Glomerular endothelial cell (primary cell): Measurements from ENCODE around the gene SLC2A9. TPM values are rescaled to one million over a fixed set of nuclear protein-coding genes. Genes with fewer than 3 reads are reported as not detected.
"Not testable (repeated sequence)": the region's sequence is repeated elsewhere in the genome, so short reads cannot be mapped to it uniquely, and the experiment has no call there.

Experiments used
- DNase-seq: peaks from one replicate; pipeline ENCODE4 v3.0.0-alpha.2; 2011; ENCODE audit warnings: low read depth, low spot score; ENCODE audit errors: extremely low read depth
- total RNA-seq: library from RNA; depleted of rRNA; stranded (reverse); fragments of >200 nt; gene quantifications from 2 replicates; pipeline ENCODE4 v1.2.3, GENCODE V29; 2015

The SLC2A9 gene
- total RNA-seq, 1 donor from 2014 or later: 3.8 TPM

DNA sequence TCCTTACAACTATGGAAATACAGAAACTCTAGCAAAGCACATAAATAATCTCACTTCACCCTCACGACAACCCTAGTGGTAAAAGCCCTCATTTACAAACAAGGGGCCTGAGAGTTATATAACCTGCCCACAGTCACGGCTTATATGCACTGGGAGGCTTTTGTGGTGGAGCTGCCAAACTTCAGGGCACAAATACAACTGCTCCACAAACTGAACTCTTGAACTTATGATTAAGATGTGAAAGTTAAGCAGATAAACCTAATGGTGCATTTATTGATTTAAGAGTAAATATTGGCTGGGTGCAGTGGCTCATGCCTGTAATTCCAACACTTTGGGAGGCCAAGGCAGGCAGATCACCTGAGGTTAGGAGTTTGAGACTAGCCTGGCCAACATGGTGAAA, 19.0 kb downstream of the SLC2A9 start:
- no peak for DNase-seq

DNA sequence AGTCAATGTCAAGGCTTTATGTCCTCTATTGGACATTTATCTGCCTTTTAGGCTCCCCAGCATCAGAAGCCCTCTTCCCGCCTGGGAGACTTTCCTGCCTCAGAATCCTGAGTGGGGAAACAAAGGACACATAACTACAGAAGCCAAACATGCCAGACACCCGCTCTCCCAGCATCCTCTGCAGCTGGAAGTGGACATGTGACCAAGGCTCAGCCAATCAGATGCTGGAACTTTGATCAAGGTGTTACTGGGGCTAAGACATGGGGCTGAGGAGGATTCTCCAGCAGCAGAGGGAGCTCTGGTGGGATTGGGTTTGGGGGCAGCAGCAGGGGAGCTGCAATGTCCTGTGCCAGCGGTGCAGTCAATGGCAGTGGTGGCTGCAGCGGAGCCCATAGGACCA, 19.5 kb downstream of the SLC2A9 start:
- no peak for DNase-seq

DNA sequence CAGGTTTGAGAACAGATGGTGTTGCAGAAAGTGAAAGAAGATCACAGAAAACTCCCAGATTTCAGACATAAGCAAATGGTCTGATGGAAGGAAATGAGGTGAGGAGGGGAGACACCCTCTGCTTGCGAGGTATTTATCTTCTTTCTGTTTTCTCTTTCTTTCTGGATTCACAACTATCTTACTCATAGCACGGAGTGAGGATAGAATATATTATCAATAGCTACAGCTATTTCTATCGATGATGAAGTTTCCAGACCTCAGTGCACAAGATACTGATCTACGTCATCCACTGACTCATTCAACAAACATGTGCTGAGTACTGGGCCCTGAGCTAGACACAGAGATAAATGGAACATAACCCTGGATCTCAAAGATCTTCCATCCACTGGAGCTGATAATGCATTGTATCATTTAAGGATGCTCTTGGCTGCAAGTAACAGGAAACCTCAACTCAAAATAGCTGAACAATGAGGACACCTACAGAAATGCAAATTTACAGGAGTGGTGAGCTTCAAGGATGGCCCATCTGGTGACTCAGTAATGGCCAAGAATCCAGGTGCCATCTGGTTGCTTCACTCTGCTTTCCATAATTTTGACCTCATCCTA, 21.2 kb downstream of the SLC2A9 start:
- DNase-seq: no peak

DNA sequence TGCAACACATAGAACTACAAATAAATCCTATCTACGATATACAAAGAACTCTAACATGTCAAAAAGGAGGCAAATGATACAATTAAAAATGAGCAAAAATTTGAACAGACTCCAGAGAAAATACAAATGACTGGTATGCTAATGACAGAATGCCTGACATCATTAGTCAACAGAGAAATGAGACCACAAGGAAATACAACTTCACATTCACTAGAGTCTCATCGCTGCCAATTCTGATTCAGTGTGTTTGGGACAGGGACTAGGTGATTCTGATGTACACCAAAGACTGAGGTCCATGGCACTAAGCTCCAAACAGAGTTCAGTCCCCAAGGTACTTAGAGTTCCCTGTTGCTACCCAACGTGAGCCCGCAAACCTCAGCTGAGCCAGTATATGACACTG, 23.4 kb downstream of the SLC2A9 start:
- no peak for DNase-seq

DNA sequence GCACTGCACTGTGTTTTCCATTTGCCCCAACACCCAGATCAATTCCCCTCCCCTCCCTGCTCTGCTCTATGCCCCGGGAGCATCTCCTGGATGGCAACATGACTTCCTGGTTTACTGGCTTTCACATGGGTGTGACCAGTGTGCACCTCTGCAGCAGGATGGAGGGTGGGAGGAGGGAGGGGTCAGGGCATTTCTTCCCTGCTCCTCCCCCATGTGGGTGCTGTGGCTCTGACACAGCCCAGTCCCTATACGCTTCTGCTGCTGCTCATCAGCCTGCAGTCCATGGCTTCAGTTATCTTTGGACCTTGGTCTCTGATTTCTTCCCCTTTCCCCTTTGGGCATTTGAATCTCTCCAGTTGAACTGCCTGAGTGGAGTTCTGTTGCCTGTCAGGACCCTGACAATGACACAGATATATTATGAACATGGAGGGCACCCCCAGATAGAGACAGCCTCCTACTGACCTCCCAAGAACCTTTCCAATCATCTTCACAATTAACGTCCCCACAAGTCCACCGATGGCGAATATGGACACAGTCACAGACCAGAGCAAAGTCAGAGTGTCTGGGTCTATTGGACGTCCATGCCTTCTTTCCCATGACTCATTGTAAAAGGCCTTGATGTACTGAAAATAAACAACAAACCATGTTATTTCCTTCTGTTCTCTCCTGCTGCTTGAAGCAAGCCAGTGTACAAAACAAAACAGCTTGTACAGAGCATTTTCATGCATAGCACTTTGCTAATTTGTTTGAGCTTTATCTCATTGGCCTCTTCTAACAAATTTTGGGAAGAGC, 24.8 kb downstream of the SLC2A9 start:
- DNase-seq: no peak

DNA sequence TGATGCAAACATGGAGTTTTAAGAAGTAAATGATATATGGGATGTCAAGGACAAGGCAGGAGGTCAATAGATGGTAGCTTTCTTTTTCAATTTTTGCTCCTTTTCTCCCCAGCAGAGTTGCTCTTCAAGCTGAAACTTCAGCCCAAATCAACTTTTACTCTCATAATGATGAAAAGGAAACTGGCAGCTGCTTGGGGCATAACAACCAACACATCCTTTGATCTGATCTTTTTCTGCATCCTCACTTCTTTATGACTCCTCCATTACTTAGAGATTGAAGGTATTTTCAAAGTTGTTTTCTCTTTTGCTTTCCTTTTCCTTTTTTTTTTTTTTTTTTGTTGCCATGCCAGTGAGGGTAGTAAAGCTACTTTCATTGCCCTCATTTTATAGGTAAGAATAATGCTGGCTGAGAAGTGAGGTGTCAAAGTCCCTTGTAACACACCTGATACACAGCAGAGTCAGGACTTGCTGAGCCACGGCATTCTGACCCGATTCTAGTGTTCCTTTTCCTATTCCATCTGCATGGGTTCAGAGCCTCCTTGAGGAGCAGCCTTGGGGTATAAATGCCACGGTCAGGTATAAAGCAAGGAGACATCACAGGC, 26.9 kb downstream of the SLC2A9 start:
- DNase-seq: no peak

DNA sequence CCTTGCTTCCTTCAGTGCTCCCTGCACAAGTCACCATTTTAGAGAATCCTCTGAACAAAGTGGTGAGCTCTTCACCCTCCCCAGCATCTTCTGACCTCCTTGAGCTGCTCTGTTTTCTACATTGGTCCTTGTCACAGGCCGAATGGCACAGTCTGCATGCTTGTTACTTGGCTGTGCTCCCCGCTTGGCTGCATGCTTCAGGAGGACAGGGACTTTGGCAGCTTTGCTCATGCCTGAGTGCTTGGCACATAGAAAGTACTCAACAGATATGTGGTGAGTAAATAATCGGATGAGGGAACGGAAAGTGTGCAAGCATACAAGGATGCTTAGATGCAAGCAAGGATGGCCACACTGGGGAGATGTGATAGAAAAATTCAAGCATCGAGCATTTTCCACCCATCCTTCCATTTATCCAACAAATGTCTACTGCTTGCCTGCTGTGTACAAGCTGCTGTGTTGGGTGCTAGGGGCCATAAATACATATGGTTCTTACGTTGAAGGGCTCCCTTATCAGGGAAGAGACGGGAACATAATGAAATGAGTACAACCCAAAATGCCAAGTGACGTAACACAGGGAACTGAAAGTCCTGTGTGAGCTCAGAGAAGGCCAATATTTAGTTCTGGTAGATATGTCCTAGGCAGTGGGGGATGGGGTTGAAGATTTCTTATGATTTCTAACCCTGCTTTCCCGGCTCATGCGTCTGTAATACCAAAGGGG, 31.2 kb downstream of the SLC2A9 start:
- DNase-seq: no peak

DNA sequence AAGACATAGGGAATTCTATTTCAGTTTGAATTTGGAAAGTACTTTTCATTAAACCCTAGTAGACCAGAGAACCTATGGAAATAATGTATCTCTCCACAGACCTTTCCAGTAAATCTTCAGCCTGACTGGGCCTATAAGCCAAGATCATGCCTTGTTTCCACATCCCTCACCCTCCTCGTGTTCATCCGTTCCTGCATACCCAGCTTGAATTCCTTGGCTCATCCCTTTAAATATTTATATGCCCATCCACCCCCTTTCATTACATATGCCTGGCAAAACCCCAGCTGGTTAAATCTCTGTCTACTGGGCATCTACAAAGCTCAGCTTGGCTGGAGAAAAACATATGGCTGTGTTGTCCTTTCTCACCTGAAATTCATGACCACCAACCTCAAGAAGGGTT, 32.4 kb downstream of the SLC2A9 start:
- DNase-seq: no peak

DNA sequence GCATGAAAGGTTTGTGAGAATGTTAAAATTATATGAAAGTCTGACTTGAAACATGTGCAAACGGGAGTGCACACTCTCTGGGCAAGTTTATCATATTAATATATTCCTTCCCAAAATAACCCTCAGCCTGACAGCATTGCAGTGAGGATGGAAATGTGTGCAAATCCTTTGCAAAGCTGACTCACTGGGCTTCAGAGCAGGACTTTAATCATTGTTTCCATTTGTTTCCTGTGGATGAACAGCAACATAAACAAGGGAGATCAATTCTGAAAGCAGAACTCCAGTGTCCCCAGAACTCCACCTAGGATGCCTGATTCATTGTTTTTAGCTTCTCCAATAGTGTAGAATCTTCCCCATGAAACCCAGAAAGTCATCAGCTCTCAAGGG, 32.9 kb downstream of the SLC2A9 start:
- DNase-seq: no peak

DNA sequence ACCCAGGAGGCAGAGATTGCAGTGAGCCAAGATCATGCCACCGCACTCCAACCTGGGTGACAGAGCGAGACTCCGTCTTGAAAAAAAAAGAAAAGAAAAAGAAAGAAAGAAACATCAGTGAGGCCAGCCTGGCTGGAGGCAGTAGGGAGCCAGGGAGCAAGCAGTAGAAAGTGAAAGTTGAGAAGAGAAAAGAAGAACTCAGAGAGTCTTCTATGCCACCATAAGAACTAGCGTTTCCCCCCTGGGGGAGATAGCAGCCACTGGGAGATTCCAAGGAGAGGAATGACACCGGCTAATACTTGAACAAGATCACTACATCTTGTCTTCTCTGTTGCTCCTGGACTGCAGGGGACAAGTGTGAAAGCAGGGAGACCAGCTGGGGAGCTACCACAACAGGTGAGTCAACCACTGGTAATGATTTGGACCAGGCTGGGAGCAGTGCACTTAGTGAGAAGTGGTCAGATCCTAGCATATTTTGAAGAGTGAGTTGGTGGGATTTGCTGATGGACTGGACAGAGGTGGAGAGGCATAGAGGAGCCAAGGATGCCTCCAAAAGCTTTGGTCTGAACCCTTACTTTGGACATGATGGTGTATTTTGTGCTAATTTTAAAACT, 33.4 kb downstream of the SLC2A9 start:
- no peak for DNase-seq

DNA sequence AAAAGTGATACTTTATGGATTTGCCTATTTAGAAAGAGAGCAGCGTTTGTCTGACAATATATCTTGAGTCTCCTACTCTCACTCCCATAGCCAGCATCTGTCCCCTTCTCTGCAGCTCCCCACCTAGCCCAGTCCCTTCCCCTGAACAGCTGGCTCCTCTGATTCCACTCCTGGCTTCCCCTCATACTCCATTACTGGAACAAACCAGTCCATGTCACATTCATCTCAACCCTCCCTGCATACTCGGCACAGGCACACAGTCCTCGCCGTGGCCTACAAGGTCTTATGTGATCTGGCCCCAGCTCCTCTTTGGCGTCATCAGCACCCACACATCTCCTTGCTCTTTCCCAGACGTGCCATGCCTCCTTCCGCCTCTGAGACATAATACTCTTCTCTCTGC, 36.7 kb downstream of the SLC2A9 start:
- no peak for DNase-seq

DNA sequence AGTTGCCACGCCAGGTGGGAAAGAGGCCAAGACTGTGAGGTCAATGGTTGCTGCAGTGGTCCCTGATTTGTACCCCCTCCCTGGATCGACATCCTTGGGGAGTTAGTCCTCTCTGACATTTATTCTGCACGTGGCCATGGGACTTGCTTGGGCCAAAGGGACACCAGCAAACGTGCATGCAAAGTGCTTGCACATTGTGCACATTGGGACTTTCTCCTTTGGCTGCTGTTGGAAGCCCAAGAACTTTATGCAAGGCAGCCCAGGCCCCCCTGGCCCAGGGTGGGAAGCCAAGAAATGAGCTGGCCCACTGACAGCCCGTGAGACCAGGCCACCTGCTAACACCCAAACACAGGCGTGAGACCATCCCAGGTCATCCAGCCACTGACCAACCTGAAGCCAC, 38.1 kb downstream of the SLC2A9 start:
- no peak for DNase-seq

DNA sequence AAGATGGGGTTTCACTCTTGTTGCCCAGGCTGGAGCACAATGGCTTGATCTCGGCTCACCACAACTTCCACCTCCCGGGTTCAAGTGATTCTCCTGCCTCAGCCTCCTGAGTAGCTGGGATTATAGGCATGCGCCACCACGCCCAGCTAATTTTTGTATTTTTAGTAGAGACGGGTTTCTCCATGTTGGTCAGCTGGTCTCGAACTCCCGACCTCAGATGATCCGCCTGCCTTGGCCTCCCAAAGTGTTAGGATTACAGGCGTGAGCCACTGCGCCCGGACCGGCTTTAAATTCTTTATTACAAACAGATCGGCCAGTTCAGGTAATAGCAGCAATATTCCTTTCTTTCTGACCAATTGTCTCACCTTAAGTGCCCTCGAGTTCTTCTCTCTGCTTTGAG, 39.4 kb downstream of the SLC2A9 start:
- not testable (repeated sequence) for DNase-seq

DNA sequence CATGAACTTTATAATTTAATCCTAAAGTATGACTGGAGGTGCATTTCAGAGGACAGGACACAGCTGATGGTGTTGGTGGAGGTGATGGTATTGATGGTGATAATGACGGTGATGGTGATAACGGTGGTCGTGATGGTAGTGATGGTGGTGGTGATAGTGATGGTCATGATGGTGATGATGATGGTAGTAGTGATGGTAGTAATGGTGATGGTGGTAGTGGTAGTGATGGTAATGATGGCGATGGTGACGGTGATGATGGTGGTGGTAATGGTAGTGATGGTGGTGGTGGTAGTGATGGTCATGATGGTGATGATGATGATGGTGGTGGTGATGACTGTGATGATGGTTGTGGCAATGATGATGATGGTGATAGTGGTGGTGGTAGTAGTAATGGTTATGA, 40.4 kb downstream of the SLC2A9 start:
- no peak for DNase-seq

DNA sequence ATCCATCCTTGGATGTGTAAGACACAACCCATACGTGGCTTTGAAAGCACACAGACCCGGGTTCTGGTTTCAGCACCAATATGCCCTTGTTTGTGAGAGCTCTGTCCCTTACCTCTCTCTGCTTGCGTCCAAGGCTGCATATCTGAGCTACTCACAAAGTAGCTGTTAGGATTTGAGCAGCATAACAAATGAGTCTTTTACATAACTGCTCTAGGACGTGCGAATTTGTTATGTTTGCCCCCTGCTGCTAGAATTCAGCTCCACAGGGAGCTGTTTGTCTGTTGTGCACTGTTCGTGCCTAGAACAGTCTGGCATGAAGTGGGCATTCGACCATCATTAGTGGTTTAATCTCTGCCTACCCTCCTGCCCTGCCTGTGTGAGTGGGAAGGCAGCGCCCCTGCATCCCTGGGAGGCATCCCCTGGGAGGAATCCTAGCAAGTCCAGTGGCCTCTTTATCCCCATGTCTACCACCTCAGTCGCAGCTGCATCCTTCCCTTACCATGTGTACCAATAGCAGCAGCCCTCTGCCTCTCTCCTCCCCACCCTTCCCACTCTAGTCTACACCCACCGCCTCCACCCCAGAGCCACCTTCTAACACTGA, 42.1 kb downstream of the SLC2A9 start:
- no peak for DNase-seq

DNA sequence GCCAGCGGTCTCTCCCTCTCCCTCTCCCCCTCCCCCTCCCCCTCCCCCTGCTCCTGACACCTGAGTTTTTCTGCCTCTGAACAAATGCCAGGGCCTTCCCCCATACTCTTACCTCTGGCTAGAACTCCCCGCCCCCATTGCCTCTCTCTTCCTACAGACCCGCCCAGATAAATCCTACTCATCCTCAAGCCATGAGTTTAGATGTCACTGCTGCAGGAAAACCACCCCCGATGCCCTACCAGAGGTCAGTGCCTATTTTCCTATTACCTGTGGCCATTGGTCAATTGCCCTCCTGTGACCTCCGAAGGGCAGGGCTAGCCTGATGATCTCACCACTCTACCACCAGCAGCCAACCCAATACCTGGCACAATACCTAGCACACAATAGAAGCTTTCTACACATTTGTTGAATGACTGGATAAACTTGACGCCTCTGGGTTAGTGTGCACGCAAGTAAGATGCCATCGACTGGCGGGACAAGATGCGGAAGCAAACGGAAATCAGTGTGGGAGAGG, 43.7 kb downstream of the SLC2A9 start:
- no peak for DNase-seq

DNA sequence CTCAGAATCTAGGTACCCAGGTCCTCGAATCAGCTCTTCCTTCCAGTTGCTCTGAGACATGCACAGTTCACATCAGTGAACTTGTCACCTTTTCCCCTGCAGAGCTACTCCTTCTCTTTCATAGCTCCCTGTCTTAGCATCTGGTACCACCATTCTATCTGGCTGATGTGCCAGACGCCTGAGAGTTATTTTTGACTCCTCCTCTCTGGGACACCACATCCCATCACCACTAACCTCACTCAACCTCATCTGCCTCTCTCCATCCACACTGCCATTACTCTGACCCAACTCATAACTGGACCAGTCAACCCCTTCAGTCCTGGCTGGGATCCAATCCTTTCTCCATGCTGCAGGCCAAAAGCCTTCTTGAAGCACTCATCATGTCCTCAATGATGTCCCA, 44.5 kb downstream of the SLC2A9 start:
- no peak for DNase-seq

DNA sequence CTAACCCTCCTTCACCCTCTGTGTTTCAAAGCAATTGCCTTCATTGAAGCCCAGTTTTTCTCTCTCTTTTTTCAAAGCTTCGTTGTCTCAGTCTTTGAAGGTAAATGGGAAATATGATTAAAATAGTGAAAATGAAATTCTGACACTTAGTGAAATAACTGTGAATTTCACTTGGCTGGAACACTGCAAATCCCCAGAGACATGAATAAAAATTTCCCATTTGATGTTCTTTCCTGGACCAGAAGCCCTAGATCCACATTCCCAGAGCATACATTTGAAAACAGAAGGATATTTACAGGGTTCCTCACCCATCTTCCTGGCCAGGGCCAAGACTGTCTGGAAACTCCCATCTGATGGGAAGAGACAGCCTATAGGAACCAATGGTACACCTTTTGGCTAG, 45.0 kb downstream of the SLC2A9 start:
- DNase-seq: no peak

DNA sequence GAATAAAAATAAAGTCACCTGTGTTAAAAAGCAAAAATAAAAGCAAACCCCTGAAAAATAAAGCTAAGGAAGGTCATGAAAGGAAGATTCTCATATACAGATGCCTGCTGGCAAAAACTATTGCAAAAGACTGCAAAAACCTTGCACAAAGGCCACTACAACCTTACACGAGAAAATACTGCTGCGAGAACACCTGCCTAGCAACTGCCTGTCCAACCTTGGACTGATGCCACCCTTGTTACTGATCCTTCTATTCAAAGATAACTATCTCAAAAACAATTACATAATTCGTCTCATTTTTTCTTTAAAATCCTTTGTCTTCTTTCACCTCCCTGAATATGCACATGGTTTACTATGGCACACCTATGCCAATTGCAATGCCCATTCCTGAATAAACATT, 49.6 kb downstream of the SLC2A9 start:
- DNase-seq: no peak

DNA sequence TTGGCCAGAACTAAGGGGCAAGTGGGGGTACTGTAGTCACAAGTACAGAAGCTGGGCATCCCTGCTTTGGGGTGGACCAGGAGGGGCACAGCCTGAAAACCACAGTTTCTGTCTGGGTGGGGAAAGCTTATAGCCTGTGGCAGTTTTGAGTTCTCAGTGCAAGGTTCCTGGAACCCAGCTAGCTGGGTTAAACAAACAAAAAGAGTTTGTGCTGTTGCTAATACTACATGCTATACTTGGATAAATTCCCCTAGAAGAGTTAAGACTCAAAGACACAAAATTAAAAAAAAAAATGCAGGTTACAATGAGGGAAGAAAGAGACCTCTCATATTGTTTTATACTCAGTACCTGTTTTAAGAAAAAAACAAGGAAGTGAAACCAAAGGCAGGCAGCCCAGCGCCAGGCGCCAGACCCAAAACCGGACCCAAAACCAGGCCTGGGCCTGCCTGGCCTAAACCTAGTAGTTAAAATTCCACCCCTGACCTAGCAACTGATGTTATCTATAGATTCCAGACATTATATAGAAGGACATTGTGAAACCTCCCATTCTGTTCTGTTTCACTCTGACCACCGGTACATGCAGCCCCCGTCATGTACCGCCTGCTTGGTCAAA, 50.8 kb downstream of the SLC2A9 start:
- no peak for DNase-seq
